Heart left ventricle (tissue), 16 donors: Measurements from ENCODE around the gene FRMD1. TPM values are rescaled to one million over a fixed set of nuclear protein-coding genes. Genes with fewer than 3 reads are reported as not detected.

Experiments
- ATAC-seq, 4 donors: fragments of 200-7000 bp; cut with Tn5 transposase; one replicate each; pipeline ENCODE4 v1.9.1; 2020 to 2022; ENCODE audit warnings: moderate library complexity in 4 of 4, mild to moderate bottlenecking in 3 of 4, moderate number of reproducible peaks in 1 of 4
- DNase-seq, 5 donors: peaks; one replicate each; pipeline ENCODE4 v3.0.0-alpha.2; 2020
- H3K27ac ChIP-seq, 12 donors: fragments of 200-600 bp; sonication (generic) in 4 of 12; one replicate each; pipeline versions ENCODE4 v1.5.0 to v1.8.0; 2016 to 2022; ENCODE audit warnings: mild to moderate bottlenecking in 2 of 12
- H3K27me3 ChIP-seq, 9 donors: fragments of 200-600 bp; sonication (generic) in 2 of 9; one replicate each; pipeline versions ENCODE4 v1.5.1 to v1.8.0; 2016 to 2022; ENCODE audit warnings: mild to moderate bottlenecking in 3 of 9
- H3K36me3 ChIP-seq, 9 donors: fragments of 200-600 bp; sonication (generic) in 2 of 9; one replicate each; pipeline versions ENCODE4 v1.5.0 to v1.8.0; 2018 to 2022; ENCODE audit warnings: mild to moderate bottlenecking in 2 of 9
- H3K4me1 ChIP-seq, 12 donors: fragments of 200-600 bp; sonication (generic) in 4 of 12; one replicate each; pipeline versions ENCODE4 v1.5.0 to v1.8.0; 2016 to 2022; ENCODE audit warnings: mild to moderate bottlenecking in 3 of 12
- H3K4me3 ChIP-seq, 12 donors: fragments of 200-600 bp; sonication (generic) in 4 of 12; one replicate each; pipeline versions ENCODE4 v1.5.0 to v1.8.0; 2017 to 2022; ENCODE audit warnings: mild to moderate bottlenecking in 9 of 12, moderate library complexity in 4 of 12
- H3K9me3 ChIP-seq, 12 donors: fragments of 200-600 bp; sonication (generic) in 4 of 12; one replicate each; pipeline versions ENCODE4 v1.5.0 to v1.8.0; 2016 to 2022; ENCODE audit warnings: mild to moderate bottlenecking in 1 of 12
- POLR2A ChIP-seq, 2 donors: fragments of 450-650 bp; IDR thresholded peaks; one replicate each; pipeline ENCODE4 v1.6.1; 2017; ENCODE audit warnings: antibody characterized with exemption in 2 of 2, mild to moderate bottlenecking in 2 of 2, moderate library complexity in 2 of 2
- WGBS, 4 donors: extraction: QIAGEN DNeasy Blood & Tissue Kit in 2 of 4; methylation state at CpG; one replicate each; pipeline versions ENCODE4 v1.1.5 to v1.1.7; 2013 to 2018; 5-methylcytosine and 5-hydroxymethylcytosine counted together
- intact Hi-C, 10 donors: fragments of 100-400 bp; cut with DNase I; formaldehyde crosslinking; loops; one replicate each; pipeline versions ENCODE4 v1.11.1 to v1.14.2; 2022
- polyA plus RNA-seq, 2 donors: library from polyadenylated mRNA; stranded (reverse); fragments of 200-250 nt; gene quantifications; one replicate each; pipeline ENCODE4 v1.2.3, GENCODE V29; 2013
- total RNA-seq, 9 donors: library from RNA; depleted of rRNA in 2 of 9; stranded (reverse); fragments of >200 nt in 2 of 9; fragmentation: NEBNext Ultra II Directional in 3 of 9; extraction: Animal tissue kit (Norgen Biotek cat#: 25700) in 3 of 9; gene quantifications; one replicate each; pipeline versions ENCODE4 v1.1.0 to v1.2.4, GENCODE V29; 2016 to 2023
- TF ChIP-seq, protein P1 (sequence below), 12 donors: fragments of 200-600 bp; sonication (generic) in 4 of 12; IDR thresholded peaks; one replicate each; pipeline versions ENCODE4 v1.5.0 to v1.8.0; 2018 to 2022; ENCODE audit warnings: antibody characterized with exemption in 12 of 12, mild to moderate bottlenecking in 5 of 12
- donor health status: ischemic (EF 13 %, LVEDD 7.1; RV severe dilation, severe dysfunction).
- donor health status: healthy with polysubstance abuse.
- donor health status: DM: no; HTN: yes; CAD: no.
- donor health status: DM: no; HTN: no; CAD: no.
- donor health status: ischemic (EF 25% LVEDD 6.9; RV normal size, moderate dysfunction).
- donor health status: ischemic (EF 25% LVEDD 5.7; RV mildly dilated, moderate dysfunction).
- donor health status: healthy.
- donor health status: DM: yes; HTN: yes; CAD: no.
- donor health status: ischemic (EF 35%, LVEDD 5.7; RV mildly dilated, moderate dysfunction).
- donor health status: nonischemic (EF 11% LVEDD 7.7; RV severe dilation, severe dysfunction).
- donor health status: DM: yes; HTN: yes; CAD: no.
- donor health status: PGD.
- donor health status: ischemic (EF 29% LVEDD 5.4; RV normal size, mild dysfunction).
- donor health status: nonischemic (EF 23%, LVEDD 6.1; RV moderate dilation, normal function).

The FRMD1 gene
- total and polyA plus RNA-seq, 11 donors = 0.04 to 0.50 (median 0.14) TPM; not detected in 7

DNA sequence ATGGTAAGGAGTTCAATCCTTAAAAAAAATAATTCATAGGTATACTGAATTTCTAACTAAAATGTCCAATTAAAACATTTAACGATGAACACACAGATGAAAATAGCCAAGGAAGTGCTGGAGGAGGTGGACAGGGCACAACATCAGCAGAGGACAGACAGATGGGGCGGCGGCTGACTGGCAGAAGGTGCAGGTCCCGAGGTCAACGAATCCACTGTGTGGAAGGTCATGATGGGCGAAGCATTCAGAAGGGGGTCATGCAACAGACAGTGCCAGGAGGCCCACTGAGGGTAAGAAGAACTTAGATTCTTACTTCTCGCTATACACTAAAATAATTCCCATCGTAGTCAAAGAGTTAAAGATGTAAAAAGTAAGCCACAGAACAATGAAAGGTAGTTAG is 34.2 kb upstream of the FRMD1 start:
- H3K4me3 ChIP-seq = no peak overlapping the region
- H3K4me1 ChIP-seq = peaks cover 0 to 1% (median 0%) of the 10 kb centered on the region in 12 donors
- H3K27ac ChIP-seq = no peak overlapping the region
- H3K36me3 ChIP-seq = no peaks in the 10 kb centered on the region
- no peak for ATAC-seq
- intact Hi-C loops = no loop called here
- WGBS, 4 donors = 89 to 97% (median 95%) methylated on average over 8 of the region's 8 CpGs
- TF ChIP-seq, protein P1, sequence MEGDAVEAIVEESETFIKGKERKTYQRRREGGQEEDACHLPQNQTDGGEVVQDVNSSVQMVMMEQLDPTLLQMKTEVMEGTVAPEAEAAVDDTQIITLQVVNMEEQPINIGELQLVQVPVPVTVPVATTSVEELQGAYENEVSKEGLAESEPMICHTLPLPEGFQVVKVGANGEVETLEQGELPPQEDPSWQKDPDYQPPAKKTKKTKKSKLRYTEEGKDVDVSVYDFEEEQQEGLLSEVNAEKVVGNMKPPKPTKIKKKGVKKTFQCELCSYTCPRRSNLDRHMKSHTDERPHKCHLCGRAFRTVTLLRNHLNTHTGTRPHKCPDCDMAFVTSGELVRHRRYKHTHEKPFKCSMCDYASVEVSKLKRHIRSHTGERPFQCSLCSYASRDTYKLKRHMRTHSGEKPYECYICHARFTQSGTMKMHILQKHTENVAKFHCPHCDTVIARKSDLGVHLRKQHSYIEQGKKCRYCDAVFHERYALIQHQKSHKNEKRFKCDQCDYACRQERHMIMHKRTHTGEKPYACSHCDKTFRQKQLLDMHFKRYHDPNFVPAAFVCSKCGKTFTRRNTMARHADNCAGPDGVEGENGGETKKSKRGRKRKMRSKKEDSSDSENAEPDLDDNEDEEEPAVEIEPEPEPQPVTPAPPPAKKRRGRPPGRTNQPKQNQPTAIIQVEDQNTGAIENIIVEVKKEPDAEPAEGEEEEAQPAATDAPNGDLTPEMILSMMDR (IDR thresholded peaks at IDR 0.05) = no peak
- TF ChIP-seq POLR2A (IDR thresholded peaks at IDR 0.05) = no peak
- no peaks in the 10 kb centered on the region for H3K27me3 ChIP-seq
- DNase-seq = peak in 1 of 5 donors; percentile 8
- H3K9me3 ChIP-seq = no peaks in the 10 kb centered on the region

DNA sequence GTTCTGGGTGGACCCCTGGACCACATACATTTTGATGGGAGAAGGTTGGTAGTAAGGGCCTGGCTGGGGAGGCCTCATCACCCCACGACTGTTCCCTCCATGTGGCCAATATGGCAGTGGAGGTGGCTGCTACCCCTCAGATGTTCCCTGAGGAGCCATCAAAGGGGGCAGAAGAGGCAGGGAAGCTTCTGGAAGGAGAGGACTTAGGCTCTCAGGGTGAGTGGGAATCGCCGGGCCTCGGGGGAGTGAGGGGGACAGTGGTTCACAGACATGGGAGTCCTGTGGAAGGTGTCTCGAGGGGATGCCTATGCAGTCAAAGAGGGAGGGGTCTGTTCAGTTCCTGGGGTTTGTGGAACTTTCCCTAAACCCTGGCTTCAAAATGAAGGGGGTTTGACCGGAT is 32.9 kb upstream of the FRMD1 start:
- intact Hi-C loops = no loop called here
- DNase-seq (peak in 2 of 5 donors; percentile 7 to 10), ATAC-seq (no peak)
- H3K36me3 ChIP-seq = no peaks in the 10 kb centered on the region
- 93 to 99% (median 96%) methylated on average over 6 of the region's 6 CpGs for WGBS, 4 donors
- no peak overlapping the region for H3K4me3 ChIP-seq
- H3K27ac ChIP-seq = no peak overlapping the region
- peaks cover 0 to 14% (median 3%) of the 10 kb centered on the region in 12 donors for H3K4me1 ChIP-seq
- TF ChIP-seq POLR2A (IDR thresholded peaks at IDR 0.05) = no peak
- TF ChIP-seq, protein P1 (IDR thresholded peaks at IDR 0.05) = no peak
- H3K27me3 ChIP-seq = no peaks in the 10 kb centered on the region
- no peaks in the 10 kb centered on the region for H3K9me3 ChIP-seq

DNA sequence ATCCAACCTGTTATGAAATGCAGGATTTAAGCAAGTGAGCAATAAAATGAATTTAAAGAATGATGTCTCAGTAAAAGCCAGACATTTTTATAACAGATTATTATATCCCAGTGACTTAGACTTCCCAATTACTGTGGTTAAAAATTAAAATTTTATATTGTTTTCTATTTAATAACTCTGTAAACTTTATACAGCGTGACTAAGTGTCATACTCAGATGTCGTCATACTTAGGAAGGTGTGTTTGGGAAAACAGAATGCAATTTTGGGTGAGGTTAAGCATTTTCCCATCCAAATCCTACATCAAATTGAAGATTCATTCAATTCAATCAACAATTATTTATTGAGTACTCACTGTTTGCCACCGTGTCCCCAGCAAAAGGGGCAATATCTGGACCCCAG is 31.4 kb upstream of the FRMD1 start:
- intact Hi-C loops = no loop called here
- Histone ChIP-seq H3K27me3 (no peaks in the 10 kb centered on the region), H3K9me3 (no peaks in the 10 kb centered on the region), H3K4me3 (no peak overlapping the region), H3K4me1 (peaks cover 0 to 15% (median 3%) of the 10 kb centered on the region in 12 donors), H3K36me3 (no peaks in the 10 kb centered on the region), H3K27ac (no peak overlapping the region)
- no peak for TF ChIP-seq POLR2A (IDR thresholded peaks at IDR 0.05)
- TF ChIP-seq, protein P1 (IDR thresholded peaks at IDR 0.05) = no peak
- ATAC-seq = no peak
- 79 to 97% (median 92%) methylated on average over 3 of the region's 3 CpGs for WGBS, 4 donors
- no peak for DNase-seq

DNA sequence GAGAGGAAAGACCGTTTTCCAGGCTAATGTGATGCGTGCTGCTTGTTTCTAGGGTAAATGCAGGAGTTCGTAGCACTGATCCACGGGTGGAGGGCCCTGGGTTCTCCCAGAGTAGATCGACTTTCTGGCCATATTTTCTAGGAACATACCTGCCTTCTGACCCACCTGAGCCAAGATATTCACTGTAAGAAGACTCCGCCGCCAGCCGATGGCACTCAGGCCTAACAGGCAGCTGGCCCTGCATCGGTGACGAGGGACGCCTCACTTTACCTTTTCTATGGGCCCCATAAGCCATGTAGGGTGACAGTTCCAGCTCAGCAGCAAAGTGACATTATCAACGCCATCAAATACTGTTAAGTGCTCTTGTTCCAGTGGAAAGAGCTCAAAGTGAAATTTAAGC is 30.2 kb upstream of the FRMD1 start:
- intact Hi-C loops = loop anchor here in 1 of 10 donors (5.0 kb wide), 1 partner anchor 52 kb away; no protein-coding TSS in a partner anchor
- Histone ChIP-seq H3K9me3 (no peaks in the 10 kb centered on the region), H3K4me3 (no peak overlapping the region), H3K27me3 (no peaks in the 10 kb centered on the region), H3K4me1 (peaks cover 0 to 15% (median 3%) of the 10 kb centered on the region in 12 donors), H3K36me3 (no peaks in the 10 kb centered on the region), H3K27ac (no peak overlapping the region)
- 95 to 97% (median 97%) methylated on average over 12 of the region's 12 CpGs for WGBS, 4 donors
- TF ChIP-seq, protein P1 (IDR thresholded peaks at IDR 0.05) = no peak
- no peak for TF ChIP-seq POLR2A (IDR thresholded peaks at IDR 0.05)
- DNase-seq (peak in 2 of 5 donors; percentile 13 to 14), ATAC-seq (no peak)
